HepG2 (cell line): ENCODE measurements around the gene SMAD6. TPM values are rescaled to one million over a fixed set of nuclear protein-coding genes. Genes with fewer than 3 reads are reported as not detected.

Experiments used
- AKAP8 ChIP-seq: sonication (generic); formaldehyde crosslinking; IDR thresholded peaks from 2 replicates; pipeline ENCODE4 v1.5.1; 2020; ENCODE audit warnings: mild to moderate bottlenecking, missing genetic modification reagents
- ARNT2 ChIP-seq: sonication (generic); formaldehyde crosslinking; IDR thresholded peaks from 2 replicates; pipeline ENCODE4 v1.8.0; 2022; ENCODE audit warnings: mild to moderate bottlenecking, low read depth, missing genetic modification reagents, moderate library complexity
- ELF4 ChIP-seq: sonication (generic); formaldehyde crosslinking; IDR thresholded peaks from 2 replicates; pipeline ENCODE4 v1.5.0; 2020; ENCODE audit warnings: missing genetic modification reagents, mild to moderate bottlenecking, moderate library complexity, borderline replicate concordance
- KIAA2018 ChIP-seq: sonication (generic); formaldehyde crosslinking; IDR thresholded peaks from 2 replicates; pipeline ENCODE4 v1.5.0; 2020; ENCODE audit warnings: mild to moderate bottlenecking, missing genetic modification reagents, borderline replicate concordance
- KLF15 ChIP-seq: sonication (generic); formaldehyde crosslinking; IDR thresholded peaks from 2 replicates; pipeline ENCODE4 v1.8.1; 2023; ENCODE audit warnings: borderline replicate concordance, mild to moderate bottlenecking, inconsistent platforms, missing genetic modification reagents, mixed read lengths
- PBX2 ChIP-seq: IDR thresholded peaks from 2 replicates; pipeline ENCODE4 v1.6.1; 2016; ENCODE audit warnings: control low read depth
- PHB2 ChIP-seq: fragments of 450-650 bp; IDR thresholded peaks from 2 replicates; pipeline ENCODE4 v1.6.1; 2018; ENCODE audit not compliant: partially characterized antibody
- POLR2A ChIP-seq, 2 experiments: IDR thresholded peaks; 2 replicates each; pipeline ENCODE4 v1.6.1; 2011; ENCODE audit warnings: low read depth in 2 of 2, low read length in 2 of 2, mild to moderate bottlenecking in 1 of 2, moderate library complexity in 1 of 2; ENCODE audit not compliant: insufficient read depth in 1 of 2
- RBM22 ChIP-seq: fragments of 200-400 bp; formaldehyde crosslinking; optimal IDR thresholded peaks from 2 replicates; pipeline ENCODE3; 2017; ENCODE audit warnings: mild to moderate bottlenecking, low read length, moderate library complexity
- RFX3 ChIP-seq: IDR thresholded peaks from 2 replicates; pipeline ENCODE4 v1.6.1; 2016; ENCODE audit warnings: missing biosample characterization, missing genetic modification reagents
- SRY ChIP-seq: sonication (generic); formaldehyde crosslinking; IDR thresholded peaks from 2 replicates; pipeline ENCODE4 v1.8.0; 2022; ENCODE audit warnings: mild to moderate bottlenecking, missing genetic modification reagents
- TFAP4 ChIP-seq: sonication (generic); IDR thresholded peaks from 2 replicates; pipeline ENCODE4 v1.6.1; 2016; ENCODE audit warnings: low read depth, borderline replicate concordance
- TP53 ChIP-seq: sonication (generic); formaldehyde crosslinking; conservative IDR thresholded peaks from 2 replicates; pipeline ENCODE4 v1.4.0; 2020; ENCODE audit warnings: missing genetic modification reagents
- ZC3H4 ChIP-seq: sonication (generic); formaldehyde crosslinking; IDR thresholded peaks from 2 replicates; pipeline ENCODE4 v1.4.0; 2020; ENCODE audit warnings: missing genetic modification reagents, borderline replicate concordance
- ZNF335 ChIP-seq: sonication (generic); formaldehyde crosslinking; IDR thresholded peaks from 2 replicates; pipeline ENCODE4 v1.4.0; 2020; ENCODE audit warnings: missing genetic modification reagents
- ZNF567 ChIP-seq: sonication (generic); formaldehyde crosslinking; IDR thresholded peaks from 2 replicates; pipeline ENCODE4 v1.8.1; 2023; ENCODE audit warnings: mild to moderate bottlenecking, missing genetic modification reagents, borderline replicate concordance
- polyA plus RNA-seq, 8 experiments: library from polyadenylated mRNA; depleted of rRNA in 3 of 8; stranded (reverse) in 7 of 8; unstranded in 1 of 8; fragments of >200 nt; fragmentation: Illumina TruSeq in 4 of 8; extraction: Trizol in 4 of 8; gene quantifications; 2 replicates each; pipeline versions ENCODE4 v1.2.1 to v1.2.3, GENCODE V29; 2011 to 2016; ENCODE audit warnings: low read depth in 4 of 8, missing spikeins in 1 of 8, mixed read lengths in 1 of 8; ENCODE audit not compliant: insufficient read depth in 1 of 8
- total RNA-seq, 5 experiments: library from RNA; depleted of rRNA; stranded (reverse); fragments of >200 nt; fragmentation: Illumina TruSeq; extraction: Trizol; gene quantifications; 2 replicates each; pipeline ENCODE4 v1.2.3, GENCODE V29; 2016; ENCODE audit warnings: low read depth in 1 of 5
- TF ChIP-seq, protein P1 (sequence below): sonication (generic); formaldehyde crosslinking; IDR thresholded peaks from 2 replicates; pipeline ENCODE4 v1.4.0; 2020; ENCODE audit warnings: missing genetic modification reagents, borderline replicate concordance

SMAD6 gene
- total and polyA plus RNA-seq, 2 of the 13 experiments (the other 11 are each of a cell fraction or from before 2014, with no cell fraction given), result 3.3 to 4.4 TPM

GRCh38 chr15:66702035-66702786 is at the start of gene SMAD6 (continued):
- TF ChIP-seq, protein P1, sequence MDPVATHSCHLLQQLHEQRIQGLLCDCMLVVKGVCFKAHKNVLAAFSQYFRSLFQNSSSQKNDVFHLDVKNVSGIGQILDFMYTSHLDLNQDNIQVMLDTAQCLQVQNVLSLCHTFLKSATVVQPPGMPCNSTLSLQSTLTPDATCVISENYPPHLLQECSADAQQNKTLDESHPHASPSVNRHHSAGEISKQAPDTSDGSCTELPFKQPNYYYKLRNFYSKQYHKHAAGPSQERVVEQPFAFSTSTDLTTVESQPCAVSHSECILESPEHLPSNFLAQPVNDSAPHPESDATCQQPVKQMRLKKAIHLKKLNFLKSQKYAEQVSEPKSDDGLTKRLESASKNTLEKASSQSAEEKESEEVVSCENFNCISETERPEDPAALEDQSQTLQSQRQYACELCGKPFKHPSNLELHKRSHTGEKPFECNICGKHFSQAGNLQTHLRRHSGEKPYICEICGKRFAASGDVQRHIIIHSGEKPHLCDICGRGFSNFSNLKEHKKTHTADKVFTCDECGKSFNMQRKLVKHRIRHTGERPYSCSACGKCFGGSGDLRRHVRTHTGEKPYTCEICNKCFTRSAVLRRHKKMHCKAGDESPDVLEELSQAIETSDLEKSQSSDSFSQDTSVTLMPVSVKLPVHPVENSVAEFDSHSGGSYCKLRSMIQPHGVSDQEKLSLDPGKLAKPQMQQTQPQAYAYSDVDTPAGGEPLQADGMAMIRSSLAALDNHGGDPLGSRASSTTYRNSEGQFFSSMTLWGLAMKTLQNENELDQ, result no peak
- TF ChIP-seq PHB2 (no peak), SRY (no peak), PBX2 (CRISPR knock-in tag) (no peak), ARNT2 (CRISPR knock-in tag) (peak; percentile 72), AKAP8 (no peak), POLR2A (IDR thresholded peaks at IDR 0.05; ENCODE audit: insufficient read depth in 1 of 2, low read depth in 2 of 2, low read length in 2 of 2) (peak; percentile 35 to 64; a peak in 3 of 4 replicates), TFAP4 (peak; percentile 9; the same call in 1 of the 2 replicates), RFX3 (CRISPR knock-in tag) (no peak), ELF4 (CRISPR knock-in tag) (no peak), RBM22 (no peak), ZC3H4 (no peak; the same call in 1 of the 2 replicates), KLF15 (no peak; the same call in 1 of the 2 replicates), KIAA2018 (CRISPR knock-in tag) (no peak), ZNF567 (CRISPR knock-in tag) (no peak), TP53 (no peak), ZNF335 (CRISPR knock-in tag) (no peak; the same call in 1 of the 2 replicates)
